ENCODE results near the gene SLC25A24.

DNA sequence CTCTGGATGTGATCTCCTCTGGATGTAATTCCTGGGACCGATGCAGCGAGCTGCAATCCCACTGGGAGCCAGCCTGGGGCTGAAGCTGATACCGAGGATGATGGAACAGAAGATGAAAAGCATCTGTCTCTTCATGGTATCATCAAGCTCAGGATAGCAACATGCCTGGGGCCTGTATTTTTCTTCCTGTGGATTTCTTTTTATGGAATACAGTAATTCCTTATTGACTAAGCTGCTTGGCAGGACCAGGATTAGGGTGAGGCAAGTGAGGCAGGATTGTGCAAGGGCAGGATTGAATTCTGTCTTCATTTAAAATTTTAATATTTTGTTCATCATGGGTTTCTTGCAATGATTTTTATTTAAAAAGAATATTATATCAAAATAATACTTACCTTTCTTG lies 86.6 kb downstream of the SLC25A24 start:
- TF ChIP-seq, protein P1, sequence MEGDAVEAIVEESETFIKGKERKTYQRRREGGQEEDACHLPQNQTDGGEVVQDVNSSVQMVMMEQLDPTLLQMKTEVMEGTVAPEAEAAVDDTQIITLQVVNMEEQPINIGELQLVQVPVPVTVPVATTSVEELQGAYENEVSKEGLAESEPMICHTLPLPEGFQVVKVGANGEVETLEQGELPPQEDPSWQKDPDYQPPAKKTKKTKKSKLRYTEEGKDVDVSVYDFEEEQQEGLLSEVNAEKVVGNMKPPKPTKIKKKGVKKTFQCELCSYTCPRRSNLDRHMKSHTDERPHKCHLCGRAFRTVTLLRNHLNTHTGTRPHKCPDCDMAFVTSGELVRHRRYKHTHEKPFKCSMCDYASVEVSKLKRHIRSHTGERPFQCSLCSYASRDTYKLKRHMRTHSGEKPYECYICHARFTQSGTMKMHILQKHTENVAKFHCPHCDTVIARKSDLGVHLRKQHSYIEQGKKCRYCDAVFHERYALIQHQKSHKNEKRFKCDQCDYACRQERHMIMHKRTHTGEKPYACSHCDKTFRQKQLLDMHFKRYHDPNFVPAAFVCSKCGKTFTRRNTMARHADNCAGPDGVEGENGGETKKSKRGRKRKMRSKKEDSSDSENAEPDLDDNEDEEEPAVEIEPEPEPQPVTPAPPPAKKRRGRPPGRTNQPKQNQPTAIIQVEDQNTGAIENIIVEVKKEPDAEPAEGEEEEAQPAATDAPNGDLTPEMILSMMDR (IDR thresholded peaks at IDR 0.05) = no peak
- TF ChIP-seq EP300 (IDR thresholded peaks at IDR 0.05) (no peak), POLR2A (IDR thresholded peaks at IDR 0.05) (no peak)

All from tibial nerve (tissue), 4 donors.